Left ventricle myocardium inferior (tissue), 1 donor: ENCODE results near the gene ZGLP1. TPM values are rescaled to one million over a fixed set of nuclear protein-coding genes. Genes with fewer than 3 reads are reported as not detected.

ENCODE experiments used
- DNase-seq: peaks from one replicate; pipeline ENCODE4 v3.0.0-alpha.2; 2020
- H3K27ac ChIP-seq: fragments of 200-600 bp; replicated peaks from 2 replicates; pipeline ENCODE4 v1.8.0; 2021
- H3K27me3 ChIP-seq: fragments of 200-600 bp; 2 replicates; pipeline ENCODE4 v1.8.0; 2021; ENCODE audit warnings: low read depth
- H3K36me3 ChIP-seq: fragments of 200-600 bp; 2 replicates; pipeline ENCODE4 v1.8.0; 2021
- H3K4me1 ChIP-seq: fragments of 200-600 bp; 2 replicates; pipeline ENCODE4 v1.8.0; 2021
- H3K4me3 ChIP-seq: fragments of 200-600 bp; 2 replicates; pipeline ENCODE4 v1.8.0; 2021; ENCODE audit warnings: mild to moderate bottlenecking, moderate library complexity
- H3K9me3 ChIP-seq: fragments of 200-600 bp; replicated peaks from 2 replicates; pipeline ENCODE4 v1.8.0; 2021
- CTCF ChIP-seq: fragments of 200-600 bp; IDR thresholded peaks from 2 replicates; pipeline ENCODE4 v1.8.0; 2021; ENCODE audit warnings: antibody characterized with exemption, mild to moderate bottlenecking, borderline replicate concordance
- intact Hi-C: fragments of 100-400 bp; cut with micrococcal nuclease; formaldehyde crosslinking; loops from one replicate; pipeline ENCODE4 v1.11.0; 2022
- total RNA-seq: library from RNA; stranded (reverse); fragmentation: NEBNext Ultra II Directional; extraction: Animal tissue kit (Norgen Biotek cat#: 25700); gene quantifications from one replicate; pipeline ENCODE4 v1.2.1, GENCODE V29; 2021
- donor health status: DM: no; HTN: yes; CAD: no; lungs with severe emphysema.

ZGLP1 gene
- total RNA-seq, 1 donor from 2014 or later: 0.74 TPM

GRCh38 chr19:10321874-10322835 lies 12.5 kb upstream of the ZGLP1 start:
- peaks cover 99% of the 10 kb centered on the region for H3K36me3 ChIP-seq
- TF ChIP-seq CTCF: no peak
- no peaks in the 10 kb centered on the region for H3K27me3 ChIP-seq
- no peaks in the 10 kb centered on the region for H3K4me1 ChIP-seq
- H3K27ac ChIP-seq: no peak overlapping the region
- no peak overlapping the region for H3K4me3 ChIP-seq
- intact Hi-C loops: no loop called here
- no peaks in the 10 kb centered on the region for H3K9me3 ChIP-seq
- no peak for DNase-seq

GRCh38 chr19:10321417-10321797 lies 11.8 kb upstream of the ZGLP1 start:
- DNase-seq: no peak
- H3K9me3 ChIP-seq: no peaks in the 10 kb centered on the region
- TF ChIP-seq CTCF: no peak
- no peak overlapping the region for H3K4me3 ChIP-seq
- H3K27ac ChIP-seq: no peak overlapping the region
- H3K4me1 ChIP-seq: peaks cover 2% of the 10 kb centered on the region
- no peaks in the 10 kb centered on the region for H3K27me3 ChIP-seq
- H3K36me3 ChIP-seq: peaks cover 99% of the 10 kb centered on the region
- intact Hi-C loops: no loop called here

GRCh38 chr19:10320602-10321416 lies 11.2 kb upstream of the ZGLP1 start:
- H3K9me3 ChIP-seq: no peaks in the 10 kb centered on the region
- H3K4me3 ChIP-seq: no peak overlapping the region
- H3K36me3 ChIP-seq: peaks cover 93% of the 10 kb centered on the region
- TF ChIP-seq CTCF: no peak
- H3K27me3 ChIP-seq: no peaks in the 10 kb centered on the region
- H3K4me1 ChIP-seq: peaks cover 8% of the 10 kb centered on the region
- intact Hi-C loops: no loop called here
- no peak for DNase-seq
- H3K27ac ChIP-seq: no peak overlapping the region

- DNase-seq: no peak
- Histone ChIP-seq H3K36me3 (peaks cover 76% of the 10 kb centered on the region), H3K27me3 (no peaks in the 10 kb centered on the region), H3K4me1 (peaks cover 19% of the 10 kb centered on the region), H3K9me3 (no peaks in the 10 kb centered on the region), H3K27ac (no peak overlapping the region), H3K4me3 (no peak overlapping the region)
- intact Hi-C loops: no loop called here
- no peak for TF ChIP-seq CTCF
Observed at GRCh38 chr19:10318807-10319682, 9.4 kb upstream of the ZGLP1 start.
